ENCODE measurements around the gene KLHDC10.
"Not testable (repeated sequence)": the region's sequence is repeated elsewhere in the genome, so short reads cannot be mapped to it uniquely, and the experiment has no call there.

KLHDC10 gene

DNA sequence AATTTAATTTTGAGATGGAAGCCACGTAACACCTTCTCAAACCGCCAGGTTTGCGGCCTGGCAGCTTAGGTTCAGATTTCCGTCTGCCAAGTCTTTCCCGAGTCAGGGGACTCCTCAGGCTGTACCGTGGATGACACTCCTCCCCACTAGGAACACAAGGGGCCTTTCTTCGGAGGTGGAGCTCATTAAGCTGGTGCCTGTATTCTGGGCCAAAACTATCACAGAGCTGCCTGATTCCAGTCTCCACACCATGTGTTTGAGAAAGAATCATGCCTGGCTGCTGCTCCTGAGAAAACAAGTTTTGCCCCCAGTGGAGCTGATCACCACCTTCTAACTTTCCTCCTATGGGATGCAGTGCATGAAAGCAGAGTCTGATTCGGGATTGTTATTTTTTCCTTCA, 90.1 kb downstream of the KLHDC10 start:
- DNase-seq: no peak

GRCh38 chr7:130162196-130162595, 91.9 kb downstream of the KLHDC10 start:
- DNase-seq: no peak

GRCh38 chr7:130174237-130174959, 104.1 kb downstream of the KLHDC10 start:
- DNase-seq: no peak

GRCh38 chr7:130178251-130178650, 107.9 kb downstream of the KLHDC10 start:
- no peak for DNase-seq

DNA sequence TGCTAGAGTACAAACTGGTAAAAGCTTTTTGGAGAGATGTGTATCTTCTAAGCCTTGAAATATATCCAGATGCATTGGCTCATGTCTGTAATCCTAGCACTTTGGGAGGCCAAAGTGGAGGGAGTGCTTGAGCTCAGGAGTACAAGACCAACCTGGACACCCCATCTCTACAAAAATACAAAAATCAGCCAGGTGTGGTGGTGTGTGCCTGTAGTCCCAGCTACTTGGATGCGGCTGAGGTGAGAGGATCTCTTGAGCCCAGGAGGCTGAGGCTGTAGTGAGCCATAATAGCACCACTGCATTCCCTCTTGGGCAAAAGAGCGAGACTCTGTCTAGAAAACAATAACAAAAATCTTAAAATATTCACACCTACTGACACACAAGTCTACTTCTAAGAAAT, 109.3 kb downstream of the KLHDC10 start:
- no peak for DNase-seq

- DNase-seq: peak; percentile 92
These were observed 110.4 kb downstream of the KLHDC10 start for GRCh38 chr7:130180571-130181262.

DNA sequence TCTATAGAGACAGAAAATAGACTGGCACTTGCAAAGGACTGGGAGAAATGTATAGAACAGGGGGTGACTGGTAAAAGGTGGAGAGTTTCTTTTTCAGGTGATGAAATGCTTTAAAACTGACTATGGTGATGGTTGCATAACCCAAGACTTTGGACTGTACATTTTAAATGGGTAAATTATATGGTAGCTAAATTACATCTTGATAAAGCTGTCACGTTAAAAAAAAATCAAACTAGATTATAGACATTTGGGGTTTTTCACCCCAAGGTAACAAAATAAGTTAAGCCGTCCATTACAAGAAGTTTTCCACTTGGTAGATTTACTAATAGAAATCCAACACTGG, 110.9 kb downstream of the KLHDC10 start:
- no peak for DNase-seq

DNA sequence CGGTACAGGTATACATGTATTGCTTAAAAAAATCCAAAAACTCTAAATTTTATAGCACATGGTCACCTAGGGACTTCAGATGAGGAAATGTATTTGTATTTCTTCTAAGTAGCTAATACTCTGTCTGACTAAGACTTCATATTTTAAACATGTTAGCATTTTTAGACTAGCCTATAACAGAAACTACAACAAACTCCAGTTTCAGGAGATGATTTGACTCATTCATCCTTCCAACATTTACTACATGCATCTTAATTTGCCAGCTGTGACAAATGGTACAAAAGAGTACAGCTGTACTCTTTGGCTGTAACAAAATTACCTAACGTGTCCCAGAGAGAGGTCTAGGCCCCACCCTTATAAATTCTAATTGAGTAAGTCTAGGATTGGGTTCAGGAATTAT, 112.7 kb downstream of the KLHDC10 start:
- no peak for DNase-seq

DNA sequence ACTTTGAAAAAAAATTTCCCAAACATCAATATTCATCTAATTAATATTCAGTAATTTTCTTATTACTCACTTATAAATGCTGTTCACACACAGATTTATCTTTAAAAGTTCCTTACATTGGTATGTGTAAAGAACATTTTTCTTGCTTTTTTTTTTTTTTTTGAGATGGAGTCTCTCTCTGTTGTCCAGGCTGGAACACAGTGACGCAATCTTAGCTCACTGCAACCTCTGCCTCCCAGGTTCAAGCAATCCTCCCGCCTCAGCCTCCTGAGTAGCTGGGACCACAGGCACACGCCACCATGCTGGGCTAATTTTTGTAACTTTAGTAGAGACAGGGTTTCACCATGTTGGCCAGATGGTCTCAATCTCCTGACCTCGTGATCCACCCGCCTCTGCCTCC, 114.0 kb downstream of the KLHDC10 start:
- DNase-seq: not testable (repeated sequence)
